BLaER1 treated with 17β-estradiol and CSF1 and Interleukin-3, amounts not matched to agents 10 nM and 100 nM (cell line): ENCODE measurements around the gene PDIA6.

Experiments used
- H3K27ac ChIP-seq, 11 experiments: shearing (Covaris generic); formaldehyde crosslinking; 2 replicates each; pipeline ENCODE4 v1.8.1; 2022
- H3K27me3 ChIP-seq, 11 experiments: shearing (Covaris generic); formaldehyde crosslinking; 2 replicates each; pipeline ENCODE4 v1.8.1; 2022
- H3K36me3 ChIP-seq, 11 experiments: shearing (Covaris generic); formaldehyde crosslinking; 2 replicates each; pipeline ENCODE4 v1.8.1; 2022
- H3K4me1 ChIP-seq, 10 experiments: shearing (Covaris generic); formaldehyde crosslinking; 2 replicates each; pipeline ENCODE4 v1.8.1; 2022
- H3K4me2 ChIP-seq, 11 experiments: shearing (Covaris generic); formaldehyde crosslinking; 2 replicates each; pipeline ENCODE4 v1.8.1; 2022
- H3K4me3 ChIP-seq, 10 experiments: shearing (Covaris generic); formaldehyde crosslinking; 2 replicates each; pipeline ENCODE4 v1.8.1; 2022
- H3K9ac ChIP-seq, 11 experiments: shearing (Covaris generic); formaldehyde crosslinking; 2 replicates each; pipeline ENCODE4 v1.8.1; 2022
- H3K9me3 ChIP-seq, 11 experiments: shearing (Covaris generic); formaldehyde crosslinking; replicated peaks in 1 of 11; 2 replicates each; pipeline ENCODE4 v1.8.1; 2022
- H4K20me1 ChIP-seq, 11 experiments: shearing (Covaris generic); formaldehyde crosslinking; 2 replicates each; pipeline ENCODE4 v1.8.1; 2022
- Cebpa-rat ChIP-seq, 11 experiments: shearing (Covaris generic); IDR thresholded peaks; 2 replicates each; pipeline ENCODE4 v1.8.1; 2022

The PDIA6 gene

GRCh38 chr2:10764096-10764785, 48.3 kb downstream of the PDIA6 start:
- H3K4me3 ChIP-seq: no peak overlapping the region
- H3K36me3 ChIP-seq: no peaks in the 10 kb centered on the region

GRCh38 chr2:10763461-10763800, 49.2 kb downstream of the PDIA6 start:
- H3K36me3 ChIP-seq: no peaks in the 10 kb centered on the region
- no peaks in the 10 kb centered on the region for H3K9me3 ChIP-seq
- H4K20me1 ChIP-seq: peaks cover 0 to 13% (median 0%) of the 10 kb centered on the region in 11 experiments; a peak in 2 of 22 replicates
- H3K4me3 ChIP-seq: no peak overlapping the region; a peak in 2 of 20 replicates
- TF ChIP-seq Cebpa-rat (IDR thresholded peaks at IDR 0.05): no peak
- H3K27ac ChIP-seq: peak overlapping the region in 2 of 11 experiments; percentile 2 to 11; a peak in 3 of 22 replicates
- H3K27me3 ChIP-seq: no peaks in the 10 kb centered on the region
- peak overlapping the region; percentile 37 to 93 (median 83); a peak in 21 of 22 replicates for H3K4me2 ChIP-seq
- H3K9ac ChIP-seq: peak overlapping the region in 4 of 11 experiments; percentile 25 to 44 (median 34); a peak in 2 of 22 replicates
- H3K4me1 ChIP-seq: peaks cover 11 to 35% (median 29%) of the 10 kb centered on the region in 10 experiments

More at GRCh38 chr2:10764096-10764785, 48.3 kb downstream of the PDIA6 start:
- Histone ChIP-seq H3K27me3 (no peaks in the 10 kb centered on the region), H3K9ac (peak overlapping the region in 4 of 11 experiments; percentile 25 to 44 (median 34); a peak in 4 of 22 replicates), H3K9me3 (no peaks in the 10 kb centered on the region), H3K27ac (peak overlapping the region in 1 of 11 experiments; percentile 17; a peak in 2 of 22 replicates), H4K20me1 (peaks cover 0 to 13% (median 0%) of the 10 kb centered on the region in 11 experiments; a peak in 3 of 22 replicates), H3K4me2 (peak overlapping the region; percentile 37 to 93 (median 83)), H3K4me1 (peaks cover 11 to 35% (median 29%) of the 10 kb centered on the region in 10 experiments)
- TF ChIP-seq Cebpa-rat (IDR thresholded peaks at IDR 0.05): no peak

DNA sequence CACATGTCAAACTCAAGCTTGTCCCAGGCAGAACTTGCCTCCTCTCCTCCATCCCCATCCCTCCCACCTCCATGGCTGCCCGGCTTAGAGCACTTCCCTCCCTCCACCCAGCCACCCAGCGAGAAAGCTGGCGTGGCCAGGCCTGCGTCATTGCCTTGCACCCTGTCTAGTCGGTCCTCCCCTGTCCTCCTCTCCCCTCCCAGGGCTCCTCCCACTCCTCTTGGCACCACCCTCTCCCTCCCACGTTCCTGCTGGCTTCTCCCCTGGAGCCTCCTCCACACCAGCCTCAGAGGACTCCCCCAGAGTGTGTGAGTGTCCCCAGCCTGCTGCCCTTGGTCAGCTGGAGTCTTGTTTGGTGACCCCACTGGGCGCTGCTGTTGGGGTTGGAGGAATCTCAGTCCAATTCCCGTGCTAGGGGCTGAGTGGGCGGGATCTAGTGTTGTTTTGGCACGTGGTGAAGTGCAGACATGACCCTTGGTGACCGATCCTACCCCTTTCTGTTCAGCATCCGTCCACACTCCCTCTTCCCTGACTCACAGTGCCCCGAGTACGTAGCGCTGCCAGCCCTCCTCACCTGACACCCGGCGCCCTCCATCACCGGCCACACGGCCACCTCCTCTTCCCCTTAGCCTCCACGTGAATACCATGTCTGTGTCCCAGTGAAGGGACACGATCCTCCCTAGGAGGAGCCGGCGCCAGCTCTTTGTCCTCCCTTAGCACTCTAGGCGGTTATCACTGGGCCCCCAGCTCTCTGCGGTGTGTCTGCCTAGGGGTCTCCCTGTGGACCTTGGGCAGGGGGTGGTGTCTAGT, 49.7 kb downstream of the PDIA6 start:
- H3K9ac ChIP-seq: peak overlapping the region in 2 of 11 experiments; percentile 41 to 44; a peak in 2 of 22 replicates
- H3K27ac ChIP-seq: no peak overlapping the region; a peak in 1 of 22 replicates
- H3K36me3 ChIP-seq: no peaks in the 10 kb centered on the region
- peak overlapping the region in 10 of 11 experiments; percentile 37 to 93 (median 84); a peak in 18 of 22 replicates for H3K4me2 ChIP-seq
- no peak for TF ChIP-seq Cebpa-rat (IDR thresholded peaks at IDR 0.05)
- no peaks in the 10 kb centered on the region for H3K9me3 ChIP-seq
- no peak overlapping the region; a peak in 1 of 20 replicates for H3K4me3 ChIP-seq
- peaks cover 0 to 13% (median 0%) of the 10 kb centered on the region in 11 experiments; a peak in 2 of 22 replicates for H4K20me1 ChIP-seq
- H3K4me1 ChIP-seq: peaks cover 11 to 35% (median 29%) of the 10 kb centered on the region in 10 experiments
- H3K27me3 ChIP-seq: no peaks in the 10 kb centered on the region

GRCh38 chr2:10761591-10761990, 51.0 kb downstream of the PDIA6 start:
- H3K4me3 ChIP-seq: no peak overlapping the region
- H4K20me1 ChIP-seq: peaks cover 0 to 13% (median 0%) of the 10 kb centered on the region in 11 experiments; a peak in 2 of 22 replicates
- H3K27ac ChIP-seq: no peak overlapping the region
- TF ChIP-seq Cebpa-rat (IDR thresholded peaks at IDR 0.05): no peak
- no peaks in the 10 kb centered on the region for H3K9me3 ChIP-seq
- peaks cover 11 to 35% (median 29%) of the 10 kb centered on the region in 10 experiments for H3K4me1 ChIP-seq
- H3K27me3 ChIP-seq: no peaks in the 10 kb centered on the region
- no peak overlapping the region for H3K4me2 ChIP-seq
- H3K9ac ChIP-seq: no peak overlapping the region
- no peaks in the 10 kb centered on the region for H3K36me3 ChIP-seq

DNA sequence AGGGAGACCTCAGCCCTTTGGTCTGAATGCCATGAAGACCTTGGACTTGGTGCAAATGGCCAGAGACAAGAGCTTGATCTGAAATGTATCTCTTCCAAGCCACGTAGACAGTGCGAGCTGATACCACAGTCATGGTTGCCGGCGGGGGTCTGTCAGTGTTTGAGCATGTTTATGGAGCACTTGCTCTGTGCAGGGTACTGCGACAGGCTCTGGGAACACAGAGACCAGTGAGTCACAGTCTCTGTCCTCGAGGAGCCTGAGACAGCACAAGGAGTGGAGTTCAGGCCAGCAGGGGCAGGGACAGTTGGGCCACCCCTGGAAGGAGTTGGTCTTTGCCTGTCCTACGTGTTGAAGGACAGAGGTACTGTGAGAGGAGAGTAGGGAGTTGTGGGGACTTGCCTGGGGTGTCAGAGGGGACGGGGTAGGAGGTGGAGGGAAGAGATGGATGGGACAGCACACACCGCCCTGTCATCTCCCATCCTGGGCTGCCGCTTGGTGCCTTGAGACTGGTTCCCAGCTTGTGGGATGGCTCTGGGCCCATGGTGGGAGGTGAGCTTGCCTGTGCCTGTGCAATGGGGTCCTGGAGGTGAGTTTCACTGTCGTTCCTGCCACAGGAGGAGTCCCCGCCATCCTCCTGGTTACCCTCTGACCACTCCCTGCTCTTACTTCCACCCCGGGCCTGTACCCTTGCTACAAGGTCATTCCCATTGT, 51.6 kb downstream of the PDIA6 start:
- no peak overlapping the region for H3K9ac ChIP-seq
- no peaks in the 10 kb centered on the region for H3K36me3 ChIP-seq
- H3K27me3 ChIP-seq: no peaks in the 10 kb centered on the region
- no peak overlapping the region for H3K4me3 ChIP-seq
- no peak overlapping the region for H3K4me2 ChIP-seq
- peaks cover 0 to 10% (median 0%) of the 10 kb centered on the region in 11 experiments; a peak in 2 of 22 replicates for H4K20me1 ChIP-seq
- H3K4me1 ChIP-seq: peaks cover 11 to 35% (median 29%) of the 10 kb centered on the region in 10 experiments
- no peak for TF ChIP-seq Cebpa-rat (IDR thresholded peaks at IDR 0.05)
- H3K9me3 ChIP-seq: no peaks in the 10 kb centered on the region
- no peak overlapping the region for H3K27ac ChIP-seq

DNA sequence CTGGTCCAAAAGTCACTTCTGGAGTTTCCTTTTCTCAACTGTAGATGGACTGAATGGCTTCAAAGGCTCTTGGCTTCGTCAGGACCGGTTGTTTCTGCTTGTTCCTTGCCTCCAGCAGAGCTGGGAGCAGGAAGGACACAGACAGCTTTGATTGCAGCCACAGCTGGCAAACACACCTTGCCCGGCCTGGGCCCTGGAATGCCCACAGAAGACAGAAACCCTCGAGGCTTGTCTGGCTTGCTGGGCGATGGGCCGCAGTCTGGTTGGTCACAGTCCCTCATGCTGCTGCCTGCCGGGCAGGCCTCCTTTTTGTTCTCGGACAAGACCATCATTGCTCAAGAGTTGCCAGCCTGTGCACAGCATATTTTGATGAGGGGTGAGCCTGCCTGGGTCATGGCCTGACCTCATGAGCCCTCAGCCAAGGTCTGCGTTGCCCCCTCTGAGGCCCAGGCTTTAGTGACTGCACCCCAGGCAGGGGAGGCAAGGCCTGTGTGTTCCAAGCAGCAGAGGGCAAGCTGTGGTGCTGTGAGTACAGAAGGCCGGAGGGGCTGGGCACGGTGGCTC, 53.4 kb downstream of the PDIA6 start:
- Histone ChIP-seq H3K36me3 (no peaks in the 10 kb centered on the region), H3K27ac (no peak overlapping the region), H3K4me1 (peaks cover 9 to 18% (median 17%) of the 10 kb centered on the region in 10 experiments), H3K9ac (no peak overlapping the region), H3K9me3 (no peaks in the 10 kb centered on the region), H3K27me3 (no peaks in the 10 kb centered on the region), H3K4me2 (no peak overlapping the region), H4K20me1 (no peaks in the 10 kb centered on the region), H3K4me3 (no peak overlapping the region)
- TF ChIP-seq Cebpa-rat (IDR thresholded peaks at IDR 0.05): no peak

DNA sequence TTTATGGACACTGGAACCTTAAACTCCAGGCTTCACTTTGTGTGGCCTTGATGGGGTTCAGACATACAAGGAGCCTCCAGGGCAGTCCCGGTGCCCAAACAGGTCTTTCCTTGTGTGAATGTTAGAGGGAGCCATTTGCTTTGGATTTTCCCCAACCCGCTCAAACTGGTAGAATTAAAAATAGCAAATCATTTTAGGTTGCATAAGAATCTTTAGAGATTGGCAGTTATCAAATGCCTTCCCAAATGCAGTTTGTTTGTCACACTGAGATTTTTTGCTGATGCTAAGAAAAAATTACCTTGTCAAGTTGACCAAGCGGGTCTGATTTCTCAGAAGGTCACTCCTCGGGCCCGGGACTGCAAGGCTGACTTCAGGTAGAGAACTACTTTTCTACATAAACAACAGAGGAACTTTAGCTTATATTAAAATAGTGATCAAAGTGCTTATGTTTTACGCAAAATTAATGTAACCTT, 54.7 kb downstream of the PDIA6 start:
- H3K27ac ChIP-seq: no peak overlapping the region
- no peak overlapping the region for H3K4me2 ChIP-seq
- TF ChIP-seq Cebpa-rat (IDR thresholded peaks at IDR 0.05): no peak
- H3K4me1 ChIP-seq: peaks cover 0 to 4% (median 4%) of the 10 kb centered on the region in 10 experiments; a peak in 13 of 20 replicates
- no peaks in the 10 kb centered on the region for H3K36me3 ChIP-seq
- no peaks in the 10 kb centered on the region for H4K20me1 ChIP-seq
- no peaks in the 10 kb centered on the region for H3K27me3 ChIP-seq
- no peaks in the 10 kb centered on the region for H3K9me3 ChIP-seq
- H3K4me3 ChIP-seq: no peak overlapping the region
- no peak overlapping the region for H3K9ac ChIP-seq

- no peak overlapping the region for H3K4me2 ChIP-seq
- no peaks in the 10 kb centered on the region for H3K9me3 ChIP-seq
- H3K9ac ChIP-seq: no peak overlapping the region
- peaks cover under 1 to 5% (median 5%) of the 10 kb centered on the region in 10 experiments; a peak in 12 of 20 replicates for H3K4me1 ChIP-seq
- H3K27me3 ChIP-seq: no peaks in the 10 kb centered on the region
- H4K20me1 ChIP-seq: no peaks in the 10 kb centered on the region
- H3K27ac ChIP-seq: no peak overlapping the region
- no peaks in the 10 kb centered on the region for H3K36me3 ChIP-seq
- no peak for TF ChIP-seq Cebpa-rat (IDR thresholded peaks at IDR 0.05)
- H3K4me3 ChIP-seq: no peak overlapping the region
Measured at GRCh38 chr2:10755621-10756020, 57.0 kb downstream of the PDIA6 start.
